Measurements from ENCODE around the gene KATNA1.

GRCh38 chr6:149581349-149581748, 67.2 kb downstream of the KATNA1 start:
- TF ChIP-seq CTCF (IDR thresholded peaks at IDR 0.05) (no peak), POLR2AphosphoS5 (IDR thresholded peaks at IDR 0.05) (no peak)
